CD8-positive, alpha-beta memory T cell (primary cell): ENCODE results near the gene LRRC4C. TPM values are rescaled to one million over a fixed set of nuclear protein-coding genes. Genes with fewer than 3 reads are reported as not detected.

Source experiments
- CTCF ChIA-PET: fragments of 350-600 bp; sonication (Branson Sonifier 250); formaldehyde crosslinking; loops from one replicate; lab custom pipeline; 2021; ENCODE audit warnings: antibody characterized with exemption; lab: Charles Lee
- POLR2A ChIA-PET: fragments of 350-600 bp; sonication (Branson Sonifier 250); formaldehyde crosslinking; loops from one replicate; lab custom pipeline; 2021; ENCODE audit warnings: antibody characterized with exemption; lab: Charles Lee
- DNase-seq, 5 donors: peaks; one replicate each; pipeline versions ENCODE4 v3.0.0 to v3.0.0-alpha.2; 2020 to 2022; ENCODE audit warnings: mixed read lengths in 1 of 5
- H3K27ac ChIP-seq: one replicate; pipeline ENCODE4 v1.7.0; 2013; ENCODE audit warnings: low read depth, mild to moderate bottlenecking, low read length, moderate library complexity
- H3K27me3 ChIP-seq: 2 replicates; pipeline ENCODE4 v1.7.0; 2013; ENCODE audit warnings: low read length, mild to moderate bottlenecking; ENCODE audit not compliant: insufficient read depth, poor library complexity, severe bottlenecking
- H3K36me3 ChIP-seq: 2 replicates; pipeline ENCODE4 v1.7.0; 2013; ENCODE audit warnings: mild to moderate bottlenecking, low read length, moderate library complexity; ENCODE audit not compliant: insufficient read depth
- H3K4me1 ChIP-seq: 2 replicates; pipeline ENCODE4 v1.7.0; 2013; ENCODE audit warnings: mild to moderate bottlenecking, low read length, moderate library complexity; ENCODE audit not compliant: insufficient read depth
- H3K4me3 ChIP-seq: 2 replicates; pipeline ENCODE4 v1.7.0; 2013; ENCODE audit warnings: mild to moderate bottlenecking, low read length
- H3K9me3 ChIP-seq: 2 replicates; pipeline ENCODE4 v1.7.0; 2013; ENCODE audit warnings: mild to moderate bottlenecking, low read length
- H3K27ac Mint-ChIP-seq, 8 donors: one replicate each; pipeline ENCODE4 v1.8.0; 2020 to 2021; ENCODE audit warnings: mixed read lengths in 8 of 8, mild to moderate bottlenecking in 6 of 8, inconsistent platforms in 3 of 8, moderate library complexity in 3 of 8
- H3K27me3 Mint-ChIP-seq, 2 donors: one replicate each; pipeline ENCODE4 v1.8.0; 2020 to 2021; ENCODE audit warnings: mixed read lengths in 2 of 2, mild to moderate bottlenecking in 1 of 2, moderate library complexity in 1 of 2
- H3K36me3 Mint-ChIP-seq, 3 donors: one replicate each; pipeline ENCODE4 v1.8.0; 2020 to 2021; ENCODE audit warnings: mixed read lengths in 3 of 3, inconsistent platforms in 1 of 3, mild to moderate bottlenecking in 1 of 3
- H3K4me1 Mint-ChIP-seq, 3 donors: one replicate each; pipeline ENCODE4 v1.8.0; 2020 to 2021; ENCODE audit warnings: mixed read lengths in 3 of 3, inconsistent platforms in 1 of 3, mild to moderate bottlenecking in 1 of 3
- H3K4me3 Mint-ChIP-seq, 7 donors: one replicate each; pipeline ENCODE4 v1.8.0; 2020 to 2021; ENCODE audit warnings: mixed read lengths in 7 of 7, mild to moderate bottlenecking in 6 of 7, moderate library complexity in 4 of 7, inconsistent platforms in 2 of 7
- H3K9me3 Mint-ChIP-seq, 5 donors: one replicate each; pipeline ENCODE4 v1.8.0; 2020 to 2022; ENCODE audit warnings: mixed read lengths in 5 of 5, mild to moderate bottlenecking in 3 of 5, moderate library complexity in 2 of 5, inconsistent platforms in 1 of 5
- polyA plus RNA-seq: library from polyadenylated mRNA; unstranded; fragments of 300-500 nt; fragmentation: Illumina TruSeq; gene quantifications from one replicate; pipeline ENCODE4 v1.2.3, GENCODE V29; 2021
- total RNA-seq, 2 experiments: library from RNA; stranded (reverse); gene quantifications; one replicate each; pipeline ENCODE4 v1.2.3, GENCODE V29; 2021

LRRC4C gene
- total and polyA plus RNA-seq, 3 experiments from 2014 or later = not detected

DNA sequence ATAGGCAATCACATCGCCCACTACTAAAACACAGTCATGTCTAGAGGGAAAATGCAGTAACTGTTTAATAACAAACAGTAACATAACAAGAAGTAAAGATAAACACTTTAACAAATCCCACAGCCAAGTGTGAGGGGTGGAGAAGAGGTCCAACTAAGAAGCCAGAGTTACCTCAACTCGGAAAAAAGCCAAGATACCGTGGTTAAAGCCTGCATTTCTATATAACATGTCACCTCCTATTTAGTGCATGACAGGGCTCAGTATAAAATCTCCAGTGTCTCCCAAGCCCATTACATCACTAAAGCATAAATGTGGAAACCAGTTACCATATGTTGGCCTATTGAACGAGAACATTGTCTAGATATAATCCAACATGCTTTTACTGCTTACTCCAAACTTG lies 281.7 kb downstream of the LRRC4C start:
- Mint-ChIP-seq H3K4me3 (no peak overlapping the region), H3K9me3 (peaks cover 10 to 34% (median 14%) of the 10 kb centered on the region in 5 donors), H3K27me3 (no peaks in the 10 kb centered on the region), H3K27ac (no peak overlapping the region), H3K4me1 (no peaks in the 10 kb centered on the region), H3K36me3 (no peaks in the 10 kb centered on the region)
- Histone ChIP-seq H3K27ac (no peak overlapping the region), H3K4me1 (no peaks in the 10 kb centered on the region), H3K36me3 (no peaks in the 10 kb centered on the region), H3K27me3 (no peaks in the 10 kb centered on the region), H3K4me3 (no peak overlapping the region), H3K9me3 (no peaks in the 10 kb centered on the region)
- no peak for DNase-seq
- ChIA-PET POLR2A (no interaction called here), CTCF (no interaction called here)

DNA sequence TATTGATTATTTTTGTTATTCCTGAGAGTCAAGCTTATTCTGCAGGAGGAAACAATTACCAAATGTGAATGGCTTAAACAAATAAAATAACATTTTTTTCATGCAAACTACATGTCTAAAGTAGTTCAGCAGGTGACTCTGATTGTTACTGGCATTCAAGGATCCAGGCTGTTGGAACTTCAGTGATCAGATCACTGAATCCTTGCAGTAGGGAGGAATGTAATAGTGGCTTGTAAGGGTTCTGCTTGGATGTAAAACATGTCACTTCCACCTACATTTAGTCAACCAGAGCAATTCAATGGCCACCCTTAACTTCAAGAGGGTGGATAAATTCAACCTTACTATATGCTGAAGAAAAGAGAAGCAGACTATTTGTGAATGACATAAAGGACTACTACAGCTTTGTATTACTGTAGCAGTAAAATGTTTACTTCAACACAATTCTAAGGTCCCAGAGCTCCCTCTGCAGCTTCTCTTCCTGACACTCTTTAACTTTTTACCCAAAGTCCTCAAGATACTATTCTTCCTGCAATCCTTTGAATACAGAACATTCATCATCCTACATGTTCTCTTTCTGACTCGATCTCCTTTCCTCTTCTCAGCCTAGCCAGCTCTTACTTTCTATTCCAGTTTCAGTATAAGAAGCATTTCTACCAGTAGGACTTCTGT lies 284.0 kb downstream of the LRRC4C start:
- Mint-ChIP-seq H3K36me3 (no peaks in the 10 kb centered on the region), H3K27ac (no peak overlapping the region), H3K27me3 (no peaks in the 10 kb centered on the region), H3K4me1 (no peaks in the 10 kb centered on the region), H3K9me3 (peaks cover 9 to 28% (median 19%) of the 10 kb centered on the region in 5 donors), H3K4me3 (no peak overlapping the region)
- no peaks in the 10 kb centered on the region for H3K36me3 ChIP-seq
- ChIA-PET POLR2A (no interaction called here), CTCF (no interaction called here)
- H3K27ac ChIP-seq = no peak overlapping the region
- DNase-seq = no peak
- no peaks in the 10 kb centered on the region for H3K4me1 ChIP-seq
- no peaks in the 10 kb centered on the region for H3K27me3 ChIP-seq
- no peaks in the 10 kb centered on the region for H3K9me3 ChIP-seq
- H3K4me3 ChIP-seq = no peak overlapping the region

DNA sequence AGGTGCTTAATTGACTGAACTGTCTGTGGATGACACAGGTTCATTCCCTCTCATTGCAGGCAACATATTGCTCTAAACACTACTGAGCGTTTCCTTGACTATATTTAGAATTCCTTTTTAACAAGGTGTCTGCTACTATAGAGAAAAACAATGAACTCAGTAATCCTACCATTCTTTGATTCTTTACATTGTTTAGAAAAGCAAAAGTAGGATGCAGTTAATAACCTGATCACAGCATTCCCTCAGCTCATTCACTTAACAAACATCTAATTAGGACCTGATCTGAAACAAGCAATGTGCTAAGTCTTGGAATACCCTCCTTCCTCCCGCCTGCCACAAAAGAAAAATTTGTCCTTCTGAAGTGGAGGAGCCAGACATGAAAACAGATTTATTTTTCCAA lies 313.1 kb downstream of the LRRC4C start:
- H3K27ac ChIP-seq = no peak overlapping the region
- Mint-ChIP-seq H3K9me3 (peaks cover 6 to 34% (median 25%) of the 10 kb centered on the region in 5 donors), H3K4me3 (no peak overlapping the region), H3K27ac (no peak overlapping the region), H3K36me3 (no peaks in the 10 kb centered on the region), H3K27me3 (no peaks in the 10 kb centered on the region), H3K4me1 (no peaks in the 10 kb centered on the region)
- ChIA-PET CTCF (no interaction called here), POLR2A (no interaction called here)
- no peaks in the 10 kb centered on the region for H3K36me3 ChIP-seq
- no peaks in the 10 kb centered on the region for H3K4me1 ChIP-seq
- no peaks in the 10 kb centered on the region for H3K27me3 ChIP-seq
- no peaks in the 10 kb centered on the region for H3K9me3 ChIP-seq
- H3K4me3 ChIP-seq = no peak overlapping the region
- no peak for DNase-seq

DNA sequence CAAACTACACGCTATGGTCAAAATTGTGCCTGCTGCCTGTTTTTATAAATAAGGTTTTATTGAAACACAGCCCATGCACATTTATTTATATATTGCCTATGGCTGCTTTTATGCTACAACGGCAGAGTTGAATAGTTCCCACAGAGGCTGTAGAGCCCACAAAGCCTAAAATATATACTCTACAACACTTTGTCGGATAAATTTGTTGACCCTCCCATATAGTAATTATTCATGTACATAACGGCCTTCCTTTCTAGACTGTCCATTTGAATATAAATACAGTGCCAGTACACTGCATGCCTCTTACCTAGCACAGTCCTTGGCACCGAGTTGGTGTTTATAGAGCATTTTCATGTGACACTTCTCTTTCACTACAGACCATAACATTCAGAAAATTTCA lies 314.0 kb downstream of the LRRC4C start:
- H3K9me3 Mint-ChIP-seq = peaks cover 9 to 36% (median 30%) of the 10 kb centered on the region in 5 donors
- no peak for DNase-seq
- ChIA-PET POLR2A (no interaction called here), CTCF (no interaction called here)
- no peak overlapping the region for H3K27ac Mint-ChIP-seq
- Histone ChIP-seq H3K9me3 (no peaks in the 10 kb centered on the region), H3K4me1 (no peaks in the 10 kb centered on the region), H3K36me3 (no peaks in the 10 kb centered on the region), H3K27me3 (no peaks in the 10 kb centered on the region), H3K4me3 (no peak overlapping the region), H3K27ac (no peak overlapping the region)
- no peak overlapping the region for H3K4me3 Mint-ChIP-seq
- no peaks in the 10 kb centered on the region for H3K27me3 Mint-ChIP-seq
- no peaks in the 10 kb centered on the region for H3K36me3 Mint-ChIP-seq
- H3K4me1 Mint-ChIP-seq = no peaks in the 10 kb centered on the region

DNA sequence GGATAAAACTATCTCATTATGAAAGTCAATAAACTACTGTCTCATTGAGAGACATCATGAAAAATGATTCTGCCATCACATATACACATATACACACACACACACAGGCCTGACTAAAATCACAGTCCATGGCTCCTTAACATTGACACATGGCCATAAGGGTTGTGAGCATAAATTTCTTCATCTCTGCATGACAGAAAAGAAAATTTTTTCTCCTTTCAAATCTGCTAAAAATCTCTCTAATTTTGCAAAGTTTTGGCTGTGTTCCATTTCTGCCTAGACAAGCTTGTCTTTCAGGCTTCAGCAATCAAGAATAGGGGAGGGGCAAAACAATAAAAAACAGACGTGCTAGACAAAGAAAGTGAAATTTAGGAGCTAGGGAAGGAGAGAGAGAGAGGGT lies 324.5 kb downstream of the LRRC4C start:
- Histone ChIP-seq H3K4me3 (no peak overlapping the region), H3K4me1 (no peaks in the 10 kb centered on the region), H3K36me3 (no peaks in the 10 kb centered on the region), H3K9me3 (peaks cover 3% of the 10 kb centered on the region), H3K27me3 (no peaks in the 10 kb centered on the region), H3K27ac (no peak overlapping the region)
- POLR2A ChIA-PET = no interaction called here
- Mint-ChIP-seq H3K9me3 (peaks cover 6 to 23% (median 15%) of the 10 kb centered on the region in 5 donors), H3K27ac (no peak overlapping the region), H3K36me3 (no peaks in the 10 kb centered on the region), H3K27me3 (no peaks in the 10 kb centered on the region), H3K4me3 (no peak overlapping the region), H3K4me1 (no peaks in the 10 kb centered on the region)
- CTCF ChIA-PET = no interaction called here
- no peak for DNase-seq

DNA sequence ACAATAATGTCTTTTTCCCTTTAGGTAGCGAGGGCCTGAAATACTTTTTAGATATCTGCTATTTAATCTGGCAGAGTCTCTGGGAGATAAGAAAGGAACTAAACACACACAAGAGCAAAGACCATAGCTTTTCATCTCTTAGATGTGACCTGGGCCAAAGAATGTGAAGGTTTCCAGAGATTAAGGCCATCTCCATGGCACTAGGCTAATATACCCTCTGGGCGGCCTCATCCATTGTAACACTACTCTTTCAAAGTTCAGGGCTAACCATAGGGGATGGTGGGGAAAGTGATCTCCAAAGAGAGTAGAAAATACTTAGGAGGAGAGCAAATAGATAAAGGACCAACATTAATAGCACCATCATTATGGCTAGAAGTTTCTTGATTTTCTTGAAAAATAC lies 326.4 kb downstream of the LRRC4C start:
- CTCF ChIA-PET = no interaction called here
- no peaks in the 10 kb centered on the region for H3K27me3 ChIP-seq

DNA sequence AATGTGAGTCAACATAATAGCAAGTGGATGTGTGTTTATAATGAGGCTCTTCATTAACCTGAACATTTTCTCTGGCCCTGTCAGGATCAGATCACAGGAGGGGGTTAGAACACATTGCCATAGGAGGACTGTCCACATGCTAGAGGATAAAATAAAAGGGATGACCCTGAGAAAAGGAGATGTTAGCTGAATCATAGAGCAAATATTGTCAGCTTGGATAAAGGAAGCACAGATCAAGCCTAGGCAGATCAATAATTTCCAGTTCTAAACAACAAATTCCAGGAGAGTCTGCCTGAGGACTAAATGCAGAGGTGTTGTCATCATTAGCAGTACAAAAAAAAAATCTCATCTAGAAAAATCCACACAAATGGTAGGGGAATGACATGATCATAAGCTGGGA lies 337.9 kb downstream of the LRRC4C start:
- Mint-ChIP-seq H3K27ac (no peak overlapping the region), H3K27me3 (no peaks in the 10 kb centered on the region), H3K4me3 (no peak overlapping the region), H3K36me3 (no peaks in the 10 kb centered on the region), H3K9me3 (peaks cover 0 to 17% (median 7%) of the 10 kb centered on the region in 5 donors), H3K4me1 (no peaks in the 10 kb centered on the region)
- H3K9me3 ChIP-seq = no peaks in the 10 kb centered on the region
- CTCF ChIA-PET = no interaction called here
- no peak overlapping the region for H3K4me3 ChIP-seq
- no peak for DNase-seq
- H3K4me1 ChIP-seq = no peaks in the 10 kb centered on the region
- H3K27me3 ChIP-seq = no peaks in the 10 kb centered on the region
- no peak overlapping the region for H3K27ac ChIP-seq
- no peaks in the 10 kb centered on the region for H3K36me3 ChIP-seq
- POLR2A ChIA-PET = no interaction called here

More for the DNA sequence above, 326.4 kb downstream of the LRRC4C start:
- no peaks in the 10 kb centered on the region for H3K36me3 Mint-ChIP-seq
- peaks cover 3% of the 10 kb centered on the region for H3K9me3 ChIP-seq
- H3K27ac Mint-ChIP-seq = no peak overlapping the region
- POLR2A ChIA-PET = no interaction called here
- H3K27ac ChIP-seq = no peak overlapping the region
- H3K27me3 Mint-ChIP-seq = no peaks in the 10 kb centered on the region
- no peak overlapping the region for H3K4me3 Mint-ChIP-seq
- no peaks in the 10 kb centered on the region for H3K4me1 ChIP-seq
- H3K9me3 Mint-ChIP-seq = peaks cover 4 to 26% (median 14%) of the 10 kb centered on the region in 5 donors
- H3K36me3 ChIP-seq = no peaks in the 10 kb centered on the region
- DNase-seq = no peak
- H3K4me3 ChIP-seq = no peak overlapping the region
- H3K4me1 Mint-ChIP-seq = no peaks in the 10 kb centered on the region

DNA sequence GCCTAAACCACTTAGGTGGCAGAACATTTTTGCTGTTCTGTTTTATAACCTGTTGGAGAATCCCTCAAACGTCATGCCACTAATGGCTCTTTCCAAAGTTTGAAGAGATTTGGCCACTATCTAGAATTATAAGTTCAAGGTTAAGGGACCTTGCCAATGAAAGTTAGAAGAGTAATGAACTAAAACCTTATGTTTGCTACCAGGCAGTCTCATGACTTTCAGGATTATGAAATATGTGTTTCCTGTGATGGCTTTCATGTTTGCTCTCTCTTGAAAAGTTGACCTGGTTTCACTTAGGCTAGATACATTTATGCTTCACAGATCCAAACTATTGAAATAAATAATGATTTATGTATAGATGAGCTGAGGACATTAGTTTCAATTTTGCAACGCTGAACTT lies 340.0 kb downstream of the LRRC4C start:
- H3K36me3 Mint-ChIP-seq = no peaks in the 10 kb centered on the region

More for the DNA sequence above, 340.0 kb downstream of the LRRC4C start:
- CTCF ChIA-PET = no interaction called here
- H3K27ac Mint-ChIP-seq = no peak overlapping the region
- no peaks in the 10 kb centered on the region for H3K27me3 Mint-ChIP-seq
- H3K9me3 Mint-ChIP-seq = peaks cover 0 to 16% (median 9%) of the 10 kb centered on the region in 5 donors
- Histone ChIP-seq H3K36me3 (no peaks in the 10 kb centered on the region), H3K4me3 (no peak overlapping the region), H3K27ac (no peak overlapping the region), H3K9me3 (no peaks in the 10 kb centered on the region), H3K4me1 (no peaks in the 10 kb centered on the region), H3K27me3 (no peaks in the 10 kb centered on the region)
- POLR2A ChIA-PET = no interaction called here
- no peaks in the 10 kb centered on the region for H3K4me1 Mint-ChIP-seq
- no peak for DNase-seq
- H3K4me3 Mint-ChIP-seq = no peak overlapping the region
